ENCODE results near the gene TGFBR3.

TGFBR3 gene

DNA sequence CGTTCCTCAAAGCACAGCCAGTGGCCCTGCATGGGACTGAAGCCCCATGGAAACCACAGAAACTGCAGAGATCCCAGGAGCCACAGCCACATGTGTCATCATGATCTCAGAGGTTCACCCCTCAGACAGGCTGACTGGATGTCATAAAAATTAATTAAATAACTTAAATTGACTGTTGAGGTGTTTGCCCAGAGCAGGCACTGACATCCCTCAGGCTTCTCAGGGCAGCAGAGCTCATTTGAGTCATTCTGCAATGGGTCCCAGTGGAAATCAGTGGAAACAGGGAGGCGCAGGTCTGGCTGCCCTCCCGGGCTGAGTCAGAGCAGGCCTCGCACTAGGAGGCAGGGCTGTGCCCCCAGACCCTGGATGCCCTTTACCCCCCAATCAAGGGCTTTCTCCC lies 250.2 kb downstream of the TGFBR3 start:
- DNase-seq (ENCODE audit: low read depth): no peak

DNA sequence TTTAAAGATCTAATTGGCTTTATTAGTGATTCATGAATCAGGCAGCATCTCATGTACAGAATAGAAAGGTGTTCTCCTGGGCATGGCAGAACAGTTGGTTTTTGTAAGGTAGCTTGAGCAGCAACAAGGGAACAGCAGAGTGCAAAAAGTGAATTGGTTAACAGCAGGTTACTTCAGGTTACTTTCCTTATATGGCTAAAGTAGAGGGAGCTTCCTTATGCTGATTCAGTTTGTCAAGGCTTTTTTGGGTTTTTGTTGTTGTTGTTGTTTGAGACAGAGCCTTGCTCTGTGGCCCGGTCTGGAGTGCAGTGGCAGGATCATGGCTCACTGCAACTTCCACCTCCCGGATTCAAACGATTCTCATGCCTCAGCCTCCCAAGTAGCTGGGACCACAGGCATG lies 252.5 kb downstream of the TGFBR3 start:
- no peak for DNase-seq (ENCODE audit: low read depth)

DNA sequence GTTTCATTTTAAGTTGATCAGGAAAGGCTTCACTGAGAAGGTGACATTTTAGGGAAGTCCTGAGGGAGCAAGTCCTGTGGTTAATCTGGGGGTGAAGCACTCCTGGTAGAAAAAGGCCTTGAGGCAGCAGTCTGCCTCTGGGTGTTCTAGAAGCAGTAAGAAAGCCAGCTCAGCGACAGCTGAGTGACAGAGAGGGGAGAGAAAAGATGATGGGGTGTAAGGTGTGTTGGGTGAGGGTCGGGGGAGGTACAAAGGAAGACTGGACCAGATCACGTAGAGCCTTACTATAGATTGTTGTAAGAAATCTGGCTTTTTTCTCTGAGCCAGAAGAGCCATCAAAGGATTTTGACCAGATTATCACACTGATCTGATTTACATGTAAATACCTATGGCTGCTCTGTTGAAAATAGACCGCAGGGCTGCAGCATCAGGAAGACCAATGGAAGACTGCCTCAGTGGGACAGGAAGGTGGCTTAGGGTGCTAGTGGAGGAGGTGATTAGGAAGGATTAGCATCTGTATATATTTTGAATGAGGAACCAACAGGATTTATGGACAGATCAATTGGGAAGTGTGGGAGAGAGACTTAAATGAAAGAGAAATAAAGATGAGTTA lies 254.1 kb downstream of the TGFBR3 start:
- no peak for DNase-seq (ENCODE audit: low read depth)

DNA sequence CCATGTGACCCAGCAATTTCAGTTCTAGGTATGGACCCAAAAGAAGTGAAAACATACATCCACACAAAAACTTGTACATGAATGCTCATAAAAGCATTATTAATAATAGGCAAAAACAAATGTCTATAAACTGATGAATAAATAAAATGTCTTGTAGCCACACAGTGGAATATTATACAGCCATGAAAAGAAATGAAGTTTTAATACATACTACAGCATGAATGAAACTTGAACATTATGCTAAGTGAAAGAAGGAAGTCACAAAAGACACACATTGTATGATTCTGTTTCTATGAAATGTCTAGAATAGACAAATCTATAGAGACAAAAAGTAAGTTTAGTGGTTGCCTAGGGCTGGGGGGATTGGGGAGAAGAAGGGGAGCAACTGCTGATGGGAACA lies 255.1 kb downstream of the TGFBR3 start:
- DNase-seq (ENCODE audit: low read depth): no peak
